ENCODE data around the gene CAPZA1.

GRCh38 chr1:112687785-112688496 is 68.3 kb downstream of the CAPZA1 start:
- no peak for TF ChIP-seq ARID4B (CRISPR knock-in tag; IDR thresholded peaks at IDR 0.05; ENCODE audit: borderline replicate concordance)
- no peak for TF ChIP-seq CTCF (IDR thresholded peaks at IDR 0.05)
- TF ChIP-seq HMGXB4 (CRISPR knock-in tag; IDR thresholded peaks at IDR 0.05) = no peak
- no peak for TF ChIP-seq SP1 (CRISPR knock-in tag; conservative IDR thresholded peaks at IDR 0.05)
- TF ChIP-seq FOXK1 (CRISPR knock-in tag; IDR thresholded peaks at IDR 0.05) = no peak
- TF ChIP-seq E2F4 (CRISPR knock-in tag; IDR thresholded peaks at IDR 0.05; ENCODE audit: borderline replicate concordance, low read depth) = no peak
- no peak for TF ChIP-seq STAT6 (CRISPR knock-in tag; conservative IDR thresholded peaks at IDR 0.05; ENCODE audit: low read depth)
